Gastrocnemius medialis (tissue), 4 donors: ENCODE data around the gene IGFL4.

ENCODE experiments used
- CTCF ChIP-seq, 5 experiments: fragments of 450-650 bp in 3 of 5; fragments of 200-600 bp in 2 of 5; sonication (generic) in 2 of 5; IDR thresholded peaks in 4 of 5; conservative IDR thresholded peaks in 1 of 5; 1 replicate in 4 of 5; 2 replicates in 1 of 5; pipeline ENCODE4 v1.5.1; 2016 to 2019; ENCODE audit warnings: antibody characterized with exemption in 5 of 5, mild to moderate bottlenecking in 3 of 5, moderate library complexity in 3 of 5
- POLR2A ChIP-seq, 2 donors: fragments of 450-650 bp; IDR thresholded peaks; one replicate each; pipeline ENCODE4 v1.6.1; 2017; ENCODE audit warnings: antibody characterized with exemption in 2 of 2, mild to moderate bottlenecking in 2 of 2, moderate library complexity in 2 of 2

- TF ChIP-seq CTCF (IDR thresholded peaks at IDR 0.05 in 4 of 5, conservative IDR thresholded peaks at IDR 0.05 in 1 of 5) (no peak), POLR2A (IDR thresholded peaks at IDR 0.05) (no peak)
Observed at GRCh38 chr19:46073268-46073922, 32.6 kb upstream of the IGFL4 start.
